Measurements from ENCODE around the gene C11orf68. TPM values are rescaled to one million over a fixed set of nuclear protein-coding genes. Genes with fewer than 3 reads are reported as not detected.

The C11orf68 gene
- total RNA-seq, 2 experiments from 2014 or later = 27.5 to 37.8 TPM

DNA sequence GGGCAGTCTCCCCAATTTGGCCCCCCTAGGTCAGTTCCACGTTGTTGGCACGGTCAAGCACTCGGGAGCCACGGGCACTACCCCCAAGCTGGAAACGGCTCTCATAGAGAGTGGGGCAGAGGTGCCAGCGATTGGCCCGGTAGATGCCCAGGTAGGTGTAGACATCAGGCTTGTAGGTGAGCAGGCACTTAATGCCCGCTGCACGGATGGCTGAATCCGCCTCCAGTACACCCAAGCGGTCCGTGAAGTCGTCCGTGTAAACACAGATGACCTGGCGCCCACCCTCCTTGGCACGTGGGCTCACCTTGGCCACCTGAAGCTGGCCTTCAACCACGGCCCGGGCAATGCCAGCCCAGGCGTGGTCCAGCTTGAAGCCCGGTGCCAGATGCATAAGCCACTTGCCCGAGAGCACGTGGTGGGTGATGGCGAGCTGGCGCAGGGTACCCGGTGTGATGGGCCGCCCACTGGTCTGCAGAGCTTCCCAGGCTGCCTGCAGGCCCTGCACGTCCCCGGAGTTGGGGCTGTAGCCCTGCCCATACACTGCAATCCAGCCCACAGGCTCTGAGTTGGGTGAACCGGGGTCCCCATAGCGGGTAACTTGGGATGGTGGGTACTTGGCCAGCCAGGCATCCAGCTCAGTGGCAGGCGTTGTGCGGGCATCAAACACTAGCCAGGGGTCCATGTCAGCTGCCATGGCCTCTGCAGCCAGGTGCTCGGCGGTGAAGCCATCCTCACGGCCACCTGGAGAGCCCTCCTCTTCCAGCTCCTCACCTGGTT lies 1.2 kb downstream of the C11orf68 start:
- CTCF ChIA-PET = interaction anchor here (0.7 to 2.5 kb wide), 9 partner anchors 9 to 137 kb away, joined by 3 to 10 read pairs (median 4); partner anchors contain the start of genes CCDC85B and FIBP
- H3K36me3 Mint-ChIP-seq = peaks cover 22% of the 10 kb centered on the region
- H3K4me1 Mint-ChIP-seq = peaks cover 36% of the 10 kb centered on the region
- peak overlapping the region; percentile 94 for H3K4me3 Mint-ChIP-seq
- H3K27ac Mint-ChIP-seq = peak overlapping the region; percentile 86
- no peaks in the 10 kb centered on the region for H3K9me3 Mint-ChIP-seq (ENCODE audit: low read depth)
- no peaks in the 10 kb centered on the region for H3K27me3 Mint-ChIP-seq
- ATAC-seq = no peak
- no peak for DNase-seq

DNA sequence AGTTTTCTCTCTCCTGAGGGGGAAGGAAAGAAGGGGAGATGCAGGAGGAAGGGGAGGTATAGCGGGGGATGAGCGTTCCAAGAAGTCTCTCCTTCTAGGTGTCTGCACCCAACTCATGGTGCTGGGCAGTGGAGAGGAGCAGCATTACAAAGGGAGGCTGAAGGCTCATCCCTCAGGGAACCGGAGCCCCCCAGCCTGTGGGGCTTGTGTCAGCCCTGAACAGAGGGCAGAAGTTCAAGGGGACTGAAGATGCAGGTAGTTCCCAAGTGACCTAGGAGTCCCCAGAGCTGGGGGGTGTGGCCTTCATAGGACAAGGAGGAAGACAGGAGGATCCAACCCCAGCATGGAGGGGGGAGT lies 1.8 kb downstream of the C11orf68 start:
- no peak for DNase-seq
- CTCF ChIA-PET = interaction anchor here (0.9 to 2.5 kb wide), 4 partner anchors 8 to 33 kb away, joined by 3 to 10 read pairs (median 8); partner anchors contain the start of gene FIBP
- no peaks in the 10 kb centered on the region for H3K27me3 Mint-ChIP-seq
- ATAC-seq = no peak
- H3K9me3 Mint-ChIP-seq (ENCODE audit: low read depth) = no peaks in the 10 kb centered on the region
- peak overlapping the region; percentile 25 for H3K27ac Mint-ChIP-seq
- H3K4me1 Mint-ChIP-seq = peaks cover 32% of the 10 kb centered on the region
- peaks cover 18% of the 10 kb centered on the region for H3K36me3 Mint-ChIP-seq
- peak overlapping the region; percentile 35 for H3K4me3 Mint-ChIP-seq

DNA sequence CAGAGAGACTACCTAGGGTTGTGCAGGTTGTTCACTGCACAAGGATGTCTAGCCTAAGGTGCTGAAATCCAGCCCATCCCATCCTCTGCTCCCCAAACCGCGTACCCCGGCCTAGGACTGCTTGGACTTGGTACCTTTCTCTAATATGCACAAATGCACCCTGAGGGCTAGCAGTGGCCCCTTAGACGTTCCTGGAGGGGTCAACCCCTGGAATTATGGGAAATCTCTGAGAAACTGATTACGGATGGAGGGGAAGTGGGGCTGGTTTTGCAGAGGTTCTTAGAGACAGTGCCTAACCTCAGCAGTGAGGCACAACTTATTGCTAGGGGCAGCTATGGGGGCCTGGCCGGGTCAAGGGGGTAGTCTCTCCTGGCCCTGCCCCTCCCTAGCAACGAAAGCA lies 2.5 kb downstream of the C11orf68 start:
- H3K4me1 Mint-ChIP-seq = peaks cover 32% of the 10 kb centered on the region
- H3K27ac Mint-ChIP-seq = no peak overlapping the region
- H3K9me3 Mint-ChIP-seq (ENCODE audit: low read depth) = no peaks in the 10 kb centered on the region
- DNase-seq (no peak), ATAC-seq (no peak)
- H3K36me3 Mint-ChIP-seq = peaks cover 17% of the 10 kb centered on the region
- no peak overlapping the region for H3K4me3 Mint-ChIP-seq
- H3K27me3 Mint-ChIP-seq = no peaks in the 10 kb centered on the region
- CTCF ChIA-PET = interaction anchor here (0.9 to 2.5 kb wide), 2 partner anchors 16 to 26 kb away, joined by 3 to 9 read pairs; partner anchors contain the start of gene CCDC85B

- H3K4me3 Mint-ChIP-seq = no peak overlapping the region
- peaks cover 32% of the 10 kb centered on the region for H3K4me1 Mint-ChIP-seq
- peaks cover 16% of the 10 kb centered on the region for H3K36me3 Mint-ChIP-seq
- no peak for DNase-seq
- no peaks in the 10 kb centered on the region for H3K27me3 Mint-ChIP-seq
- ATAC-seq = no peak
- no peak overlapping the region for H3K27ac Mint-ChIP-seq
- no peaks in the 10 kb centered on the region for H3K9me3 Mint-ChIP-seq (ENCODE audit: low read depth)
- CTCF ChIA-PET = interaction anchor here (0.9 kb wide), 1 partner anchor 25 kb away, joined by 3 read pairs; the partner anchor contains the start of gene CCDC85B
Observed at GRCh38 chr11:65915821-65916251, 3.0 kb downstream of the C11orf68 start.

GRCh38 chr11:65915101-65915820 lies 3.6 kb downstream of the C11orf68 start:
- Mint-ChIP-seq H3K4me1 (peaks cover 26% of the 10 kb centered on the region), H3K36me3 (peaks cover 11% of the 10 kb centered on the region), H3K4me3 (no peak overlapping the region), H3K27ac (no peak overlapping the region), H3K9me3 (ENCODE audit: low read depth) (no peaks in the 10 kb centered on the region), H3K27me3 (no peaks in the 10 kb centered on the region)
- CTCF ChIA-PET = interaction anchor here (0.9 kb wide), 1 partner anchor 25 kb away, joined by 3 read pairs; the partner anchor contains the start of gene CCDC85B
- no peak for ATAC-seq
- DNase-seq = no peak

DNA sequence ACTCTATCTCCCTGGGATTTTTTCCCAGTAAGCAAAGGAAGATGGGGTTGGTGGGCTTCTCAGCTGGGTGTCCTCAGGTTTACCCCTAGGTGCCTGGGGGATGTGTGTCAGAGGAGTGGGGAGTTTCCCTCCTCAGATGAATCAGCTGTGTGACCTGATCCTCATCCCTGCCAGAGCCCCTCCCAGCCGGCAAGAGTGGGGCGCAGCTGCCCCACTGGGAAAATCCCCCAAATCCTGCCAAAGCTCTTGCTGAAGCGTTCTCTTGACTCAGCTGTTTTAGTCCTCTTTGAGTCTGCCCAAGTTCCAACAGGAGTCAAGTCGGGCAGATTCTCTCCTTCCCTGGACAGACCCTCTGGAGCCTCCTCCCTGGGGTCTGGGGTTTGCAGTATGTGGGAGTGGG lies 6.0 kb downstream of the C11orf68 start:
- Mint-ChIP-seq H3K36me3 (peaks cover 9% of the 10 kb centered on the region), H3K4me1 (peaks cover 31% of the 10 kb centered on the region), H3K9me3 (ENCODE audit: low read depth) (no peaks in the 10 kb centered on the region), H3K27me3 (no peaks in the 10 kb centered on the region), H3K27ac (no peak overlapping the region), H3K4me3 (no peak overlapping the region)
- DNase-seq (no peak), ATAC-seq (no peak)
- CTCF ChIA-PET = interaction anchor here (1.2 to 2.1 kb wide), 3 partner anchors 15 to 28 kb away, joined by 4 to 14 read pairs (median 6); partner anchors contain the start of gene CCDC85B

- Mint-ChIP-seq H3K4me3 (no peak overlapping the region), H3K9me3 (ENCODE audit: low read depth) (no peaks in the 10 kb centered on the region), H3K36me3 (peaks cover 5% of the 10 kb centered on the region), H3K27ac (no peak overlapping the region), H3K27me3 (peaks cover 2% of the 10 kb centered on the region), H3K4me1 (peaks cover 26% of the 10 kb centered on the region)
- DNase-seq (no peak), ATAC-seq (no peak)
- CTCF ChIA-PET = interaction anchor here (1.2 to 2.3 kb wide), 6 partner anchors 16 to 52 kb away, joined by 4 to 14 read pairs (median 4); partner anchors contain the start of genes CCDC85B and FIBP
Observed at GRCh38 chr11:65911682-65912568, 6.9 kb downstream of the C11orf68 start.

DNA sequence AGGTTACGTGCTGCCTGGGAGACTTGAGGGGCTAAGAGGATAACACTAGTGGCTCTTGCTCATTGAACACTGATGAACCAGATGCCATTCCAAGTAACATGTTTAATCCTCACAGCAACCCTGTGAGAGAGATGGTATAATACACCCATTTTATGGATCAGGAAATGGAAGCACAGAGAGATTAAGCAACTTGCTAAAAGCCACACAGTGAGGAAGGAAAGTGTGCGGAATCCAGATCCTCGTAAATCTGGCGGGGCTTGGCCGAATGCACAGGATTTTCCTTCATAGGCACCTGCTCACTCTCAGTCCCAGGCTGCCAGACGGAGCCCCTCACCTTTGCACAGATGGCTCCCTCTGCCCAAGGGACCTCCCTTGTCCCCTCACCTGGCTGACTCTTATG lies 11.0 kb downstream of the C11orf68 start:
- Mint-ChIP-seq H3K27me3 (peaks cover 7% of the 10 kb centered on the region), H3K36me3 (no peaks in the 10 kb centered on the region), H3K4me1 (peaks cover 19% of the 10 kb centered on the region), H3K9me3 (ENCODE audit: low read depth) (no peaks in the 10 kb centered on the region), H3K27ac (no peak overlapping the region), H3K4me3 (no peak overlapping the region)
- CTCF ChIA-PET = interaction anchor here (2.7 to 6.7 kb wide), 4 partner anchors 9 to 23 kb away, joined by 8 to 34 read pairs (median 18); partner anchors contain the start of genes CCDC85B and FIBP
- ATAC-seq (no peak), DNase-seq (no peak)

DNA sequence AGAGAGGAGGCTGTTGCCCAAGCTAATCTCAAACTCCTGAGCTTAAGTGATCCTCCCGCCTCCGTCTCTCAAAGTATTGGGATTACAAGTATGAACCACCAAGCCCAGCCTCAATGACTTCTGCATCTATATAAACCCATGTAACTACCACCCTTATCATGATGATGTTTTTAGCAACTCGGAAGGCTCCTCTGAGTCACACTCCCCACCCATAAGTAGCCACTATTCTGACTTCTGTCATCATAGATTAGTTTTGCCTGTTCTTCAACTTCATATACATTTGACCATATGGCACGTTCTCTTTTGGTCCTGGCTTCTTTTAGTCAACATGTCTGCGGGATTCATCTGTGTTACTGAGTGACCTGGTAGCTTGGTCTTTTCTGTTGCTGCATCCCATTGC lies 12.3 kb downstream of the C11orf68 start:
- H3K9me3 Mint-ChIP-seq (ENCODE audit: low read depth) = no peaks in the 10 kb centered on the region
- H3K4me3 Mint-ChIP-seq = no peak overlapping the region
- H3K27me3 Mint-ChIP-seq = peaks cover 7% of the 10 kb centered on the region
- no peak for ATAC-seq
- no peaks in the 10 kb centered on the region for H3K36me3 Mint-ChIP-seq
- no peak overlapping the region for H3K27ac Mint-ChIP-seq
- CTCF ChIA-PET = interaction anchor here (1.8 to 6.7 kb wide), 4 partner anchors 14 to 30 kb away, joined by 5 to 34 read pairs (median 18); partner anchors contain the start of genes CCDC85B and FIBP
- peaks cover 30% of the 10 kb centered on the region for H3K4me1 Mint-ChIP-seq
- no peak for DNase-seq

- ATAC-seq (no peak), DNase-seq (no peak)
- no peak overlapping the region for H3K27ac Mint-ChIP-seq
- H3K27me3 Mint-ChIP-seq = peaks cover 7% of the 10 kb centered on the region
- no peak overlapping the region for H3K4me3 Mint-ChIP-seq
- CTCF ChIA-PET = interaction anchor here (0.9 to 26.4 kb wide), 4 partner anchors 9 to 124 kb away, joined by 3 to 710 read pairs (median 100); partner anchors contain the start of genes CCDC85B, CFL1, CTSW and EFEMP2
- H3K4me1 Mint-ChIP-seq = peaks cover 31% of the 10 kb centered on the region
- no peaks in the 10 kb centered on the region for H3K9me3 Mint-ChIP-seq (ENCODE audit: low read depth)
- H3K36me3 Mint-ChIP-seq = no peaks in the 10 kb centered on the region
Observed at GRCh38 chr11:65903715-65904114, 15.1 kb downstream of the C11orf68 start.

- no peak for ATAC-seq
- Mint-ChIP-seq H3K4me1 (peaks cover 32% of the 10 kb centered on the region), H3K27me3 (peaks cover 7% of the 10 kb centered on the region), H3K36me3 (no peaks in the 10 kb centered on the region), H3K27ac (no peak overlapping the region), H3K9me3 (ENCODE audit: low read depth) (no peaks in the 10 kb centered on the region), H3K4me3 (no peak overlapping the region)
- no peak for DNase-seq
- CTCF ChIA-PET = interaction anchor here (0.9 to 26.4 kb wide), 5 partner anchors 9 to 123 kb away, joined by 3 to 710 read pairs (median 4); partner anchors contain the start of genes CCDC85B, CFL1, CTSW and EFEMP2
Observed at GRCh38 chr11:65903068-65903481, 15.8 kb downstream of the C11orf68 start.

- no peaks in the 10 kb centered on the region for H3K9me3 Mint-ChIP-seq (ENCODE audit: low read depth)
- peaks cover 2% of the 10 kb centered on the region for H3K36me3 Mint-ChIP-seq
- peak overlapping the region; percentile 64 for H3K27ac Mint-ChIP-seq
- H3K27me3 Mint-ChIP-seq = peaks cover 3% of the 10 kb centered on the region
- peaks cover 51% of the 10 kb centered on the region for H3K4me1 Mint-ChIP-seq
- DNase-seq = no peak
- CTCF ChIA-PET = interaction anchor here (1.4 to 26.4 kb wide), 6 partner anchors 8 to 121 kb away, joined by 3 to 710 read pairs (median 8); partner anchors contain the start of genes AP5B1, CCDC85B, CFL1 and CTSW
- no peak for ATAC-seq
- H3K4me3 Mint-ChIP-seq = peak overlapping the region; percentile 55
Observed at GRCh38 chr11:65900899-65901180, 18.0 kb downstream of the C11orf68 start.

Data from activated CD8-positive, alpha-beta memory T cell treated with anti-CD3 and anti-CD28 coated beads, Interleukin-2, amount 10 ng/mL, durations not matched to agents 7 days and 5 days (primary cell).